Activated T-cell treated with anti-CD3 and anti-CD28 coated beads for 4 hours (primary cell): ENCODE measurements around the gene NTN3.
A peak's percentile ranks its signal among the peaks of the same experiment; 100 is the strongest.

Experiments
- DNase-seq: peaks from one replicate; pipeline ENCODE4 v3.0.0-alpha.2; 2020

Gene NTN3

DNA sequence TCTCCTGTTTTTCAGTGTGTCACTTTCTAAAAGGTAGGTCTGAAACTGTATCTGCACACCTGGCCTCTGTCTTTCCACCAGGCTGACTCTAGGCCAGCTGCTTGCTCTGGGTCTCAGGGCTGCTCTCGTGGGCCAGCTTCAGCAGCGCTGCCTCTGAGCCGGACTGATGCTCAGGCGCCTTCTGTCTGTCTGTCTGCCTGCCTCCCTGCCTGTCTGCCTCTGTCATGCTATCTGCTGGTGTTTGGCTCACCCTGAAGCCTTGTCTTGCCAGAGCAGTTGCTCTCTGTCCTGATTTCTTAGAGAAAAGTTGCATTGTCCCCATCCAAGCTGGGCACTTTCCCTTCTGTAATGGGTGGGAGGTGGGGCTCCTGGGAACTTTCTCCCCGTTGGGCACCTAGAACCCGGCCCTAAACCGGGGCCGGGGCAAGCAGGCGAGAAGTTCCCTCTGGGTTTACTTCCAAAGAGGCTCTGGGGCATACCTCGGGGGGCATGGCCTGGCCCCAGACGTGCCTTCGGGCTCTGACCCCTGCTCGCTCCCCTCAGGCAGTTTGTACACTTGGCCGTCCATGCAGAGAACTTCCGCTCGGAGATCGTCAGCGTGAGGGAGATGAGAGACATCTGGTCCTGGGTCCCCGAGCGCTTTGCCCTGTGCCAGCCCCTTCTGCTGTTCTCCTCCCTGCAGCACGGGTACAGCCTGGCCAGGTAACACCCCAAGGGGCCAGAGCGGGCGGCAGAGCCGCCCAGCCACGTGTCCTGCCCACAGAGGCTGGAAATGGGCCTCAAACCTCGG, 26.8 kb downstream of the NTN3 start:
- DNase-seq, result no peak

- no peak for DNase-seq
Observed at GRCh38 chr16:2498531-2499253, 27.6 kb downstream of the NTN3 start.

- no peak for DNase-seq
Observed at GRCh38 chr16:2499454-2499853, 28.4 kb downstream of the NTN3 start.

GRCh38 chr16:2499890-2500429, 28.9 kb downstream of the NTN3 start:
- DNase-seq, result no peak

DNA sequence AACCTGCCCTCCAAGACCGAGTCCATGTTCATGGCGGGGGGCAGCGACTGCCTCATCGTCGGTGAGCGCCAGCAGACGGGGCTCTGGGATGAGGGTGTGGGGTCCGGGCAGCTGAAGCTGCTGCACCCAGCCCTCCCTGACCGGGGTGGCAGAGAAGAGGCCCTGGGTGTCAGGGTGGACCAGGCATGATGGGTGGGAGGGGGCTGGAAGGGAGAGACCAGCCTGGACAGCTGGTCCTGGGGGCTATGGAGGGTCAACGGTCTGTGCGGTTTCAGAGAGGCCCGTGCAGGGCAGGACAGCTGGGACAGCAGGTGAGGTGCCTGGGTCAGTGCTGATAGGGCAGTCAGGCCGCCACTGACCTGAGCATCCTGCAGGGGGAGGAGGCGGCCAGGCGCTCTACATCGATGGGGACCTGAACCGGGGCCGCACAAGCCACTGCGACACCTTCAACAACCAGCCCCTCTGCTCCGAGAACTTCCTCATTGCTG, 29.4 kb downstream of the NTN3 start:
- DNase-seq, result no peak

GRCh38 chr16:2500918-2501750, 30.0 kb downstream of the NTN3 start:
- peak; percentile 69 for DNase-seq

- no peak for DNase-seq
Observed at GRCh38 chr16:2501946-2502895, 31.1 kb downstream of the NTN3 start.

DNA sequence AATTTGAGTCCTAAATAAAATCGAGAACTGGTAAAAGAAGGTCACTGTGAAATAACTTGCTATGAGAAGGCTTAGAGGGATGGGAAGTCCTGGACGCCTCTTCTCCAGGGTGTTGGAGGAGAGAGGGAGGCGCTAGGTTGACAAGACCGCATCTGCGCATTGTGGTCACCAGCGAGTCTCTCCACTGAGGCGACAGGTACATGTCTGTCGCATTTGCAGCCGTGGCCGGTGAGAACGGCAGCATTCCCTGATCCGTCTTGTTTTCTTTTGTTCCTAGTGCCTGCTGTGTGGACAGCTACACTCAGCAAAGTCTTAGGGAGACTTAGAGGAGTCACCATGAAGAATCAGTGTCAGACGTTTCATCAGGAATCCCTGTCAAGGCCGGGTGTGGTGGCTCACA, 34.6 kb downstream of the NTN3 start:
- DNase-seq, result no peak

DNA sequence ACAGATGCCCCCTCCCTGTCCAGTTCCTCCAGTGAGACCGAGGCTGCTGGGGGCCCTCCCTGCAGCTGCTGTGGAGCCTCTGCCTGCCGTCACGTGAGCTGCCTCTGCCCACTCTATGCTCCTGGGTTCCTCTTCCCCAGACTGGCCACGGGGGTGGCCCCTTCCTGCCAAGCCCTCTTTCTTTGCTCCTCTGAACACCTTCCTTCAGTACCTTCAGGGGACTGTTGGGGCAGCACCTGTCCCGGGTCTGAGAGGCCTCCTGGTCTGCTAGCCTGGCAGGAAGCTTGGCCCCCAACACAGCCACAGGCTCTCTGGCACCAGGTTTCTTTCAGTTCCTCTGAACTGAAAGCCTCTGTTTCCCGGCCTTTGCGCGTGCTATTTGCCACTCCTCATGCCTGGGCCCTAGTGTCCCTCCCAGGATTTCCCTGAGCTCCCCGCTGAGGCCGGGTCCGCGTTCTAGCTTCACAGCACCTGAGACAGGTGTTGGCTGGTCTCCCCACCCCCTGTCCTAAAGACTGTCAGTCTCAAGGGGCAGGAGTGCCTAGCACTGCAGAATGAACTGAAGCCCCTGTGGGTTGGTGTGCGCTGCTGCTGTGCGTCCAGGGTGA, 36.1 kb downstream of the NTN3 start:
- no peak for DNase-seq

GRCh38 chr16:2507665-2508064, 36.6 kb downstream of the NTN3 start:
- DNase-seq, result no peak

DNA sequence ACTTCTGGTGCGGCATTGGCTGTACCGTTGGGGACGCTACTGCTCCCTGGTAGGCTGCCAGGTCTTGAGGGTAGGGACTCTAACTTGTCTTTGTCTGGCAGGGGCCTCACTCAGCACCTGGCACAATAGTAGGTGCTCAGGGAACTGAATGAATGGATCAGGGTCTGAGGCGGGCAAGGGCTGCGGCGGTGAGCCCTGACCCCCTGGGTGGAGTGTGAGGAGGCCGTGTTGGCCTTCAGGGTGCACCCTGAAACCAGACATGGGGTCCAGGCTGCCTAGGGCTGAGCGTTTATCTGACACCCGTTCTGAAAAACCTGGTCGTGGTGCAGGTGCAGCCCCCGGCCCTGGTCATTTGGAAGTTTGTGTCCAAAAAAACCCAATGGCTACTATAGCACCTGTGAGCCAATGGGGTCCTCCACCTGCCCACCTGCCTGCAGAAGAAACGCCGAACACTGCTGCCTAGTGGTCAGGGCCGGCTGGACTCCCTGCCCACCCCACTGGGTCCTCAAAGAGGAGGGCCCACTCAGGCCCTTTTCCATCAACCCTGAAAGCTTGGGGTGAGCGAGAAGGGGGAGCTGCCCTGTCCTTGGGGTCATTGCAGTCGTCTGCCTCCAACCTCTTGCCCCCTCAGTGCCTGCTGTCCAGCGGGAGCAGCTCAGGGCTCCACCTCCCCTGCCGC, 37.8 kb downstream of the NTN3 start:
- no peak for DNase-seq

DNA sequence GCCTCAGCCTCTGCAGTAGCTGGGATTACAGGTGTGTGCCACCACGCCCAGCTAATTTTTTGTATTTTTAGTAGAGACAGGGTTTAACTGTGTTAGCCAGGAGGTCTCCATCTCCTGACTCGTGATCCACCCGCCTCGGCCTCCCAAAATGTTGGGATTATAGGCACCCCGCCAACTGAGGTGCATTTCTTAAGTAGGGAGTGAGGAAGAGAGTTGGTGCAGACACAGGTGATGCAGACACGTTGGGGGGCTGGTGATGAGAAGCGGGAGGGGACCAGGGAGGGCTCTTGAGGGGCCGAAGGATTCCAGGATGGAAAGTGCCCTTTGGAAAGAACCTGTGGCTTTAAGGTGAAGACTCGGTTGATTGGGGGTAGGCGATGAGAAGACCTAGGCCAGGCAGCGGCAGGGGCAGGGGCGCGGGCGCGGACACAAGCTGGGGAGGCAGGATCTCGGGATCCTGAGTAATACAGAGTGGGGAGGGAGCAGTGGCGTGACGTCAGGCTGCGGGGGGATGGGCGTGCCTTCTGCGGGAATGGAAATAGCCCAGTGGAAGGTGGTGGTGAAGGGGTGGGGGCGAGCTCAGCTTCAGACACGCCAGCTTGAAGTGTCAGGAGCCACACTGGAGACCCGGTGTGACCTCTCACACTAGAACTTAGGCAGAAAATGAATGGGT, 40.2 kb downstream of the NTN3 start:
- DNase-seq, result no peak

- DNase-seq, result no peak
Observed at GRCh38 chr16:2511996-2512734, 41.1 kb downstream of the NTN3 start.

- DNase-seq, result no peak
Observed at GRCh38 chr16:2512735-2513404, 41.8 kb downstream of the NTN3 start.

DNA sequence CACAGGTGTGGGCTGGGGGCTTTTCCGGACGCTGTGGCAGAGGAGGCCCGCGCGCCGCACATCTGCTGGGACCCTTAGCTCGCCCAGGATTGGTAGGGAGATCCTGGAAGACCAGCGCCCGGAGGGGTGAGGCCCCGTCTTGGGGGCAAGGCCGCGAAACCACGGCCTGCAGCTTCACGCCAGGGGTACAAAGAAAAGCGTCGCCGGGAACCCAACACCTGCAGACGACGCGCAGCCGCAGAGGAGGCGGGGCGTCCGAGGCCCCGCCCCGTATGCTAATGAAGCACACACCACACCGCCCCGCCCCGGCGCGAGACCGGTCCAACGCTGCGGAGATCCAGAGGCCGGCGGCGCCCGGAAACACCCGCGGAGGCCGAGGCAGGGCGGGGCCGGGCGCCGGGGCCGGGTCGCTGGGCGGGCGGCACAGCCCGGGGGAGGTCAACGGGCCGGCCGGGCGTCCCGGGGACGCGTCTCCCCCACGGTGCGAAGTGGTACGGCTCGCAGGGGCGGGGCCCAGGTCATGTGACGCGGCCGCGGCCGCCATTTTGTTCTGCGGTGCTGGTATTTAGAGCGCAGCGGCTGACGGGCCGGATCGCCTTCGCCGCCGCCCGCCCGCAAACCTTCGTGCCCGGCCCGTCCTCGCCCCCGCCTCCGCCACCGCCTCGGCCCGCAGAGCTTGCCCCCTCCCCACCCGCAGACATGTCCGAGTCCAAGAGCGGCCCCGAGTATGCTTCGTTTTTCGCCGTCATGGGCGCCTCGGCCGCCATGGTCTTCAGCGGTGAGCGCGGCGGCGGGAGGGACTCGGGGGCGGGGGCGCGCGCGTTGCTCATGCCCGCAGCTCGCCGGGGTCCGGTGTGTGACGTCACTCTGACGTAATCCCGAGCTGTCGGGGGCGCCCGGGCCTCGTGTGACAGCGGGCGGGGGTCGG, 42.6 kb downstream of the NTN3 start, which contains the start of gene ATP6V0C:
Gene ATP6V0C, plus strand, starts transcription at position 548 of the 928 bp plus-strand sequence. Its CDS starts 152 bp downstream, at position 700.
- peak; percentile 85 for DNase-seq

- no peak for DNase-seq
Observed at GRCh38 chr16:2514333-2515179, 43.5 kb downstream of the NTN3 start.
